K562 (cell line): ENCODE data around the gene FCHO1. TPM values are rescaled to one million over a fixed set of nuclear protein-coding genes. Genes with fewer than 3 reads are reported as not detected.

ENCODE experiments used
- ATF7 ChIP-seq: fragments of 450-650 bp; IDR thresholded peaks from 2 replicates; pipeline ENCODE4 v1.7.1; 2014; ENCODE audit warnings: mild to moderate bottlenecking, moderate library complexity
- JUNB ChIP-seq: fragments of 450-650 bp; formaldehyde crosslinking; conservative IDR thresholded peaks from 2 replicates; pipeline ENCODE4 v1.4.0; 2020; ENCODE audit warnings: mild to moderate bottlenecking
- NCOA1 ChIP-seq: fragments of 450-650 bp; IDR thresholded peaks from 2 replicates; pipeline ENCODE4 v1.6.1; 2016; ENCODE audit warnings: low read depth
- OTX1 ChIP-seq: fragments of 450-650 bp; formaldehyde crosslinking; IDR thresholded peaks from 2 replicates; pipeline ENCODE4 v1.4.0; 2022; ENCODE audit warnings: mild to moderate bottlenecking
- RAD21 ChIP-seq, 2 experiments: fragments of 250-450 bp in 1 of 2; fragments of 450-650 bp in 1 of 2; sonication (Bioruptor Pico) in 1 of 2; formaldehyde crosslinking in 1 of 2; IDR thresholded peaks in 1 of 2; conservative IDR thresholded peaks in 1 of 2; 2 replicates each; pipeline versions ENCODE4 v1.4.0 to v1.8.0; 2020 to 2022; ENCODE audit warnings: mild to moderate bottlenecking in 2 of 2, moderate library complexity in 1 of 2
- SRSF7 ChIP-seq: fragments of 200-400 bp; formaldehyde crosslinking; optimal IDR thresholded peaks from 2 replicates; pipeline ENCODE3; 2017; ENCODE audit warnings: mild to moderate bottlenecking, low read depth, low read length
- ZKSCAN1 ChIP-seq: fragments of 150-350 bp; IDR thresholded peaks from 2 replicates; pipeline ENCODE4 v1.6.1; 2016; ENCODE audit warnings: low read depth, low read length
- ZNF175 ChIP-seq: fragments of 200-800 bp; sonication (Bioruptor generic); IDR thresholded peaks from 2 replicates; pipeline ENCODE4 v1.6.1; 2016; ENCODE audit warnings: low read depth, mild to moderate bottlenecking, missing genetic modification characterization, missing compliant biosample characterization
- ZNF324 ChIP-seq: fragments of 250-450 bp; sonication (Bioruptor Pico); IDR thresholded peaks from 2 replicates; pipeline ENCODE4 v1.4.0; 2020; ENCODE audit warnings: mild to moderate bottlenecking
- ZNF384 ChIP-seq: IDR thresholded peaks from 2 replicates; pipeline ENCODE4 v1.6.1; 2012; ENCODE audit warnings: low read depth, low read length, improper control_type of control experiment
- ZNF57 ChIP-seq: fragments of 450-650 bp; formaldehyde crosslinking; IDR thresholded peaks from 2 replicates; pipeline ENCODE4 v1.4.0; 2020; ENCODE audit warnings: mild to moderate bottlenecking, moderate library complexity
- polyA plus RNA-seq, 8 experiments: library from polyadenylated mRNA; depleted of rRNA in 4 of 8; stranded (reverse) in 5 of 8; unstranded in 3 of 8; fragments of >200 nt; fragmentation: Nextera tagmentation in 2 of 8; fragmentation: Illumina TruSeq in 1 of 8; extraction: Ambion mirVana in 2 of 8; extraction: Trizol in 1 of 8; gene quantifications; 2 replicates each; pipeline versions ENCODE4 v1.2.1 to v1.2.3, GENCODE V29; 2011 to 2014; ENCODE audit warnings: inconsistent platforms in 1 of 8, missing spikeins in 1 of 8
- total RNA-seq, 7 experiments: library from RNA; depleted of rRNA in 6 of 7; stranded (reverse); fragments of >200 nt in 6 of 7; fragmentation: Illumina TruSeq in 2 of 7; extraction: Trizol in 2 of 7; gene quantifications; 2 replicates each; pipeline versions ENCODE4 v1.2.1 to v1.2.3, GENCODE V29; 2011 to 2021; ENCODE audit warnings: low replicate concordance in 1 of 7
- TF ChIP-seq, protein P1 (sequence below): fragments of 200-600 bp; sonication (generic); IDR thresholded peaks from one replicate; pipeline ENCODE4 v1.6.1; 2012; ENCODE audit warnings: mild to moderate bottlenecking, low read depth, low read length, inconsistent platforms
- TF ChIP-seq, protein P2 (sequence below): fragments of 250-450 bp; sonication (Bioruptor Pico); IDR thresholded peaks from 2 replicates; pipeline ENCODE4 v1.5.0; 2021; ENCODE audit warnings: mild to moderate bottlenecking, borderline replicate concordance

Gene FCHO1
- total and polyA plus RNA-seq, 9 of the 15 experiments (the other 6 are each of a cell fraction or from before 2014, with no cell fraction given), result 0.21 to 58.9 (median 18.3) TPM

GRCh38 chr19:17794731-17795494, 43.6 kb downstream of the FCHO1 start, which contains the start of gene B3GNT3 (continued):
- TF ChIP-seq RAD21 (CRISPR knock-in tag; conservative IDR thresholded peaks at IDR 0.05 in 1 of 2, IDR thresholded peaks at IDR 0.05 in 1 of 2) (peak in 1 of 2 experiments; percentile 5; a peak in 1 of 4 replicates), NCOA1 (no peak), JUNB (CRISPR knock-in tag) (no peak), ZNF57 (CRISPR knock-in tag) (no peak), ZNF324 (no peak), OTX1 (CRISPR knock-in tag) (no peak), ZNF384 (no peak), ZKSCAN1 (no peak), ATF7 (no peak), SRSF7 (no peak), ZNF175 (CRISPR knock-in tag) (no peak)
- TF ChIP-seq, protein P1, sequence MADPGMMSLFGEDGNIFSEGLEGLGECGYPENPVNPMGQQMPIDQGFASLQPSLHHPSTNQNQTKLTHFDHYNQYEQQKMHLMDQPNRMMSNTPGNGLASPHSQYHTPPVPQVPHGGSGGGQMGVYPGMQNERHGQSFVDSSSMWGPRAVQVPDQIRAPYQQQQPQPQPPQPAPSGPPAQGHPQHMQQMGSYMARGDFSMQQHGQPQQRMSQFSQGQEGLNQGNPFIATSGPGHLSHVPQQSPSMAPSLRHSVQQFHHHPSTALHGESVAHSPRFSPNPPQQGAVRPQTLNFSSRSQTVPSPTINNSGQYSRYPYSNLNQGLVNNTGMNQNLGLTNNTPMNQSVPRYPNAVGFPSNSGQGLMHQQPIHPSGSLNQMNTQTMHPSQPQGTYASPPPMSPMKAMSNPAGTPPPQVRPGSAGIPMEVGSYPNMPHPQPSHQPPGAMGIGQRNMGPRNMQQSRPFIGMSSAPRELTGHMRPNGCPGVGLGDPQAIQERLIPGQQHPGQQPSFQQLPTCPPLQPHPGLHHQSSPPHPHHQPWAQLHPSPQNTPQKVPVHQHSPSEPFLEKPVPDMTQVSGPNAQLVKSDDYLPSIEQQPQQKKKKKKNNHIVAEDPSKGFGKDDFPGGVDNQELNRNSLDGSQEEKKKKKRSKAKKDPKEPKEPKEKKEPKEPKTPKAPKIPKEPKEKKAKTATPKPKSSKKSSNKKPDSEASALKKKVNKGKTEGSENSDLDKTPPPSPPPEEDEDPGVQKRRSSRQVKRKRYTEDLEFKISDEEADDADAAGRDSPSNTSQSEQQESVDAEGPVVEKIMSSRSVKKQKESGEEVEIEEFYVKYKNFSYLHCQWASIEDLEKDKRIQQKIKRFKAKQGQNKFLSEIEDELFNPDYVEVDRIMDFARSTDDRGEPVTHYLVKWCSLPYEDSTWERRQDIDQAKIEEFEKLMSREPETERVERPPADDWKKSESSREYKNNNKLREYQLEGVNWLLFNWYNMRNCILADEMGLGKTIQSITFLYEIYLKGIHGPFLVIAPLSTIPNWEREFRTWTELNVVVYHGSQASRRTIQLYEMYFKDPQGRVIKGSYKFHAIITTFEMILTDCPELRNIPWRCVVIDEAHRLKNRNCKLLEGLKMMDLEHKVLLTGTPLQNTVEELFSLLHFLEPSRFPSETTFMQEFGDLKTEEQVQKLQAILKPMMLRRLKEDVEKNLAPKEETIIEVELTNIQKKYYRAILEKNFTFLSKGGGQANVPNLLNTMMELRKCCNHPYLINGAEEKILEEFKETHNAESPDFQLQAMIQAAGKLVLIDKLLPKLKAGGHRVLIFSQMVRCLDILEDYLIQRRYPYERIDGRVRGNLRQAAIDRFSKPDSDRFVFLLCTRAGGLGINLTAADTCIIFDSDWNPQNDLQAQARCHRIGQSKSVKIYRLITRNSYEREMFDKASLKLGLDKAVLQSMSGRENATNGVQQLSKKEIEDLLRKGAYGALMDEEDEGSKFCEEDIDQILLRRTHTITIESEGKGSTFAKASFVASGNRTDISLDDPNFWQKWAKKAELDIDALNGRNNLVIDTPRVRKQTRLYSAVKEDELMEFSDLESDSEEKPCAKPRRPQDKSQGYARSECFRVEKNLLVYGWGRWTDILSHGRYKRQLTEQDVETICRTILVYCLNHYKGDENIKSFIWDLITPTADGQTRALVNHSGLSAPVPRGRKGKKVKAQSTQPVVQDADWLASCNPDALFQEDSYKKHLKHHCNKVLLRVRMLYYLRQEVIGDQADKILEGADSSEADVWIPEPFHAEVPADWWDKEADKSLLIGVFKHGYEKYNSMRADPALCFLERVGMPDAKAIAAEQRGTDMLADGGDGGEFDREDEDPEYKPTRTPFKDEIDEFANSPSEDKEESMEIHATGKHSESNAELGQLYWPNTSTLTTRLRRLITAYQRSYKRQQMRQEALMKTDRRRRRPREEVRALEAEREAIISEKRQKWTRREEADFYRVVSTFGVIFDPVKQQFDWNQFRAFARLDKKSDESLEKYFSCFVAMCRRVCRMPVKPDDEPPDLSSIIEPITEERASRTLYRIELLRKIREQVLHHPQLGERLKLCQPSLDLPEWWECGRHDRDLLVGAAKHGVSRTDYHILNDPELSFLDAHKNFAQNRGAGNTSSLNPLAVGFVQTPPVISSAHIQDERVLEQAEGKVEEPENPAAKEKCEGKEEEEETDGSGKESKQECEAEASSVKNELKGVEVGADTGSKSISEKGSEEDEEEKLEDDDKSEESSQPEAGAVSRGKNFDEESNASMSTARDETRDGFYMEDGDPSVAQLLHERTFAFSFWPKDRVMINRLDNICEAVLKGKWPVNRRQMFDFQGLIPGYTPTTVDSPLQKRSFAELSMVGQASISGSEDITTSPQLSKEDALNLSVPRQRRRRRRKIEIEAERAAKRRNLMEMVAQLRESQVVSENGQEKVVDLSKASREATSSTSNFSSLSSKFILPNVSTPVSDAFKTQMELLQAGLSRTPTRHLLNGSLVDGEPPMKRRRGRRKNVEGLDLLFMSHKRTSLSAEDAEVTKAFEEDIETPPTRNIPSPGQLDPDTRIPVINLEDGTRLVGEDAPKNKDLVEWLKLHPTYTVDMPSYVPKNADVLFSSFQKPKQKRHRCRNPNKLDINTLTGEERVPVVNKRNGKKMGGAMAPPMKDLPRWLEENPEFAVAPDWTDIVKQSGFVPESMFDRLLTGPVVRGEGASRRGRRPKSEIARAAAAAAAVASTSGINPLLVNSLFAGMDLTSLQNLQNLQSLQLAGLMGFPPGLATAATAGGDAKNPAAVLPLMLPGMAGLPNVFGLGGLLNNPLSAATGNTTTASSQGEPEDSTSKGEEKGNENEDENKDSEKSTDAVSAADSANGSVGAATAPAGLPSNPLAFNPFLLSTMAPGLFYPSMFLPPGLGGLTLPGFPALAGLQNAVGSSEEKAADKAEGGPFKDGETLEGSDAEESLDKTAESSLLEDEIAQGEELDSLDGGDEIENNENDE, result no peak
- TF ChIP-seq, protein P2, sequence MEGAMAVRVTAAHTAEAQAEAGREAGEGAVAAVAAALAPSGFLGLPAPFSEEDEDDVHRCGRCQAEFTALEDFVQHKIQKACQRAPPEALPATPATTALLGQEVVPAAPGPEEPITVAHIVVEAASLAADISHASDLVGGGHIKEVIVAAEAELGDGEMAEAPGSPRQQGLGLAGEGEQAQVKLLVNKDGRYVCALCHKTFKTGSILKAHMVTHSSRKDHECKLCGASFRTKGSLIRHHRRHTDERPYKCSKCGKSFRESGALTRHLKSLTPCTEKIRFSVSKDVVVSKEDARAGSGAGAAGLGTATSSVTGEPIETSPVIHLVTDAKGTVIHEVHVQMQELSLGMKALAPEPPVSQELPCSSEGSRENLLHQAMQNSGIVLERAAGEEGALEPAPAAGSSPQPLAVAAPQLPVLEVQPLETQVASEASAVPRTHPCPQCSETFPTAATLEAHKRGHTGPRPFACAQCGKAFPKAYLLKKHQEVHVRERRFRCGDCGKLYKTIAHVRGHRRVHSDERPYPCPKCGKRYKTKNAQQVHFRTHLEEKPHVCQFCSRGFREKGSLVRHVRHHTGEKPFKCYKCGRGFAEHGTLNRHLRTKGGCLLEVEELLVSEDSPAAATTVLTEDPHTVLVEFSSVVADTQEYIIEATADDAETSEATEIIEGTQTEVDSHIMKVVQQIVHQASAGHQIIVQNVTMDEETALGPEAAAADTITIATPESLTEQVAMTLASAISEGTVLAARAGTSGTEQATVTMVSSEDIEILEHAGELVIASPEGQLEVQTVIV (CRISPR knock-in tag), result no peak
